ENCODE results near the gene ANO3. TPM values are rescaled to one million over a fixed set of nuclear protein-coding genes. Genes with fewer than 3 reads are reported as not detected.

Gene ANO3
- total and polyA plus RNA-seq, 4 donors = under 0.01 to 2.0 (median 0.40) TPM

DNA sequence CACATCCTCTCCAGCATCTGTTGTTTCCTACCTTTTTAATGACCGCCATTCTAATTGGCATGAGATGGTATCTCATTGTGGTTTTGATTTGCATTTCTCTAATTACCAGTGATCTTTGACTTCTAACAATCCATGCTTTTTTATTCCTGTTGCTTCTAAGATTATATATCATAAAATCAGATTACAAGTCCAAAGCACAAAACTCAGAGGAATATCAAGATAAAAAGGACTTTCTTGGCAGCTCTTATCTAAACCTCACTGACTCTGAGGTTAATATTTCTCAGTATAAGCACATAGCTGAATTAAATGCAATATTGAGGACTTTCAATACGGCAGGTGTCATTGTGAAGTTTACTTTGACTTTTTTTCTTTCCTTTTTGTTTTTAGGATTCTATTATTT is 378.6 kb downstream of the ANO3 start:
- H3K9me3 ChIP-seq (ENCODE audit: control insufficient read depth in 4 of 4, low read length in 3 of 4) = no peaks in the 10 kb centered on the region
- no peaks in the 10 kb centered on the region for H3K4me1 ChIP-seq (ENCODE audit: control insufficient read depth in 4 of 4, insufficient read depth in 4 of 4, low read length in 3 of 4)
- TF ChIP-seq JUND (IDR thresholded peaks at IDR 0.05) (no peak), FOXA1 (IDR thresholded peaks at IDR 0.05) (no peak), CTCF (IDR thresholded peaks at IDR 0.05; ENCODE audit: low read depth, low read length, missing input control) (no peak), GABPA (IDR thresholded peaks at IDR 0.05 in 1 of 2, conservative IDR thresholded peaks at IDR 0.05 in 1 of 2) (no peak), TAF1 (conservative IDR thresholded peaks at IDR 0.05) (no peak), SP1 (IDR thresholded peaks at IDR 0.05) (no peak), NR2F2 (IDR thresholded peaks at IDR 0.05) (no peak), ZBTB33 (IDR thresholded peaks at IDR 0.05) (no peak), HNF4G (IDR thresholded peaks at IDR 0.05) (no peak), EGR1 (IDR thresholded peaks at IDR 0.05; ENCODE audit: low read depth in 2 of 2) (no peak), ATF3 (IDR thresholded peaks at IDR 0.05) (no peak), FOXA2 (IDR thresholded peaks at IDR 0.05) (no peak), RAD21 (IDR thresholded peaks at IDR 0.05) (no peak), YY1 (IDR thresholded peaks at IDR 0.05) (no peak), RXRA (IDR thresholded peaks at IDR 0.05) (no peak), HNF4A (conservative IDR thresholded peaks at IDR 0.05) (no peak)
- TF ChIP-seq, protein P1, sequence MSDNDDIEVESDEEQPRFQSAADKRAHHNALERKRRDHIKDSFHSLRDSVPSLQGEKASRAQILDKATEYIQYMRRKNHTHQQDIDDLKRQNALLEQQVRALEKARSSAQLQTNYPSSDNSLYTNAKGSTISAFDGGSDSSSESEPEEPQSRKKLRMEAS (IDR thresholded peaks at IDR 0.05) = no peak
- TF ChIP-seq, protein P2, sequence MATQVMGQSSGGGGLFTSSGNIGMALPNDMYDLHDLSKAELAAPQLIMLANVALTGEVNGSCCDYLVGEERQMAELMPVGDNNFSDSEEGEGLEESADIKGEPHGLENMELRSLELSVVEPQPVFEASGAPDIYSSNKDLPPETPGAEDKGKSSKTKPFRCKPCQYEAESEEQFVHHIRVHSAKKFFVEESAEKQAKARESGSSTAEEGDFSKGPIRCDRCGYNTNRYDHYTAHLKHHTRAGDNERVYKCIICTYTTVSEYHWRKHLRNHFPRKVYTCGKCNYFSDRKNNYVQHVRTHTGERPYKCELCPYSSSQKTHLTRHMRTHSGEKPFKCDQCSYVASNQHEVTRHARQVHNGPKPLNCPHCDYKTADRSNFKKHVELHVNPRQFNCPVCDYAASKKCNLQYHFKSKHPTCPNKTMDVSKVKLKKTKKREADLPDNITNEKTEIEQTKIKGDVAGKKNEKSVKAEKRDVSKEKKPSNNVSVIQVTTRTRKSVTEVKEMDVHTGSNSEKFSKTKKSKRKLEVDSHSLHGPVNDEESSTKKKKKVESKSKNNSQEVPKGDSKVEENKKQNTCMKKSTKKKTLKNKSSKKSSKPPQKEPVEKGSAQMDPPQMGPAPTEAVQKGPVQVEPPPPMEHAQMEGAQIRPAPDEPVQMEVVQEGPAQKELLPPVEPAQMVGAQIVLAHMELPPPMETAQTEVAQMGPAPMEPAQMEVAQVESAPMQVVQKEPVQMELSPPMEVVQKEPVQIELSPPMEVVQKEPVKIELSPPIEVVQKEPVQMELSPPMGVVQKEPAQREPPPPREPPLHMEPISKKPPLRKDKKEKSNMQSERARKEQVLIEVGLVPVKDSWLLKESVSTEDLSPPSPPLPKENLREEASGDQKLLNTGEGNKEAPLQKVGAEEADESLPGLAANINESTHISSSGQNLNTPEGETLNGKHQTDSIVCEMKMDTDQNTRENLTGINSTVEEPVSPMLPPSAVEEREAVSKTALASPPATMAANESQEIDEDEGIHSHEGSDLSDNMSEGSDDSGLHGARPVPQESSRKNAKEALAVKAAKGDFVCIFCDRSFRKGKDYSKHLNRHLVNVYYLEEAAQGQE (IDR thresholded peaks at IDR 0.05) = no peak
- H3K36me3 ChIP-seq (ENCODE audit: control insufficient read depth in 4 of 4, insufficient read depth in 3 of 4, low read depth in 1 of 4, low read length in 3 of 4) = peaks cover 0 to 2% (median 0%) of the 10 kb centered on the region in 4 donors
- no peaks in the 10 kb centered on the region for H3K27me3 ChIP-seq (ENCODE audit: control insufficient read depth in 4 of 4, insufficient read depth in 4 of 4, low read length in 3 of 4)
- no peak overlapping the region for H3K4me3 ChIP-seq (ENCODE audit: low read depth in 1 of 3, low read length in 3 of 3)
- no peak overlapping the region for H3K9ac ChIP-seq (ENCODE audit: low read depth in 1 of 2, low read length in 2 of 2)
- no peak for DNase-seq (ENCODE audit: low spot score)
- H3K27ac ChIP-seq (ENCODE audit: low read depth in 1 of 2, low read length in 2 of 2) = no peak overlapping the region
- 82% methylated on average over 2 of the region's 2 CpGs for WGBS
